GM10248 (cell line): ENCODE data around the gene ZNF74.

Source experiments
- CTCF ChIA-PET: fragments of 300-600 bp; sonication (Branson Sonifier 250); formaldehyde crosslinking; extraction: SDS; loops from one replicate; lab custom pipeline; 2021; ENCODE audit warnings: antibody characterized with exemption; lab: Yijun Ruan, JAX
- POLR2A ChIA-PET: fragments of 350-650 bp; sonication (Branson Sonifier 250); formaldehyde crosslinking; extraction: SDS; loops from one replicate; lab custom pipeline; 2020; ENCODE audit warnings: antibody characterized with exemption; lab: Yijun Ruan, JAX
- DNase-seq: peaks from one replicate; pipeline ENCODE4 v3.0.0; 2012; ENCODE audit errors: extremely low spot score
- TF ChIP-seq, protein P1 (sequence below): IDR thresholded peaks from 2 replicates; pipeline ENCODE4 v1.5.1; 2012; ENCODE audit warnings: mild to moderate bottlenecking, low read depth; ENCODE audit errors: extremely low read depth, missing control alignments, control extremely low read depth

ZNF74 gene

DNA sequence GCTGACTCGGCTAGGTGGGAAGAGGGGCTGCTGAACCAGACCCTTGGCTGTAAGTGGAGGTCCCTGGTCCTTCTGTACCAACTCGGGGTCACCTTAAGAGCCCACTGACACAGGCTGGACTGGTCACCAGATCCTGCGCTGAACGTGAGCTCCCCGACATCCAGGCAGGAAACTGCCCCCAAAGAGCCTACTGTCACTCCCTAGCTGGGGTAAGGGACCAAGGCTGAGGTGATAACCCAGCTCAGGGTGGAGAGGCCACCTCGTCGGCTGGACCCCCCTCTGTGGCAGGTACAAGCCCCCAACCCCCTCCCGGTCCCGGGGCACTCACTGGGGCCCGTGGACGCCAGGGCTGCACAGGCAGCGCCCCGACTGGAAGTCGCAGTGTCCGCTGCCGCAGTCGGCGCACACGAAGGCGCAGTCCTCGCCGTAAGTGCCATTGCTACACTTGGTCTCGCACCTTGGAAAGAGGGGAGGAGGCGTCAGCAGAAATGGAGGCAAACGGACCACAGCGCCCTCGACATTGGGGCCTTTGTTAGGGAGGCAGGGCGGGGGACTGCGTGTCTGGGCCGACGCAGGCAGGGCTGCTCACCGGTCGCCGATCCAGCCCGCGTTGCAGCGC, 36.3 kb downstream of the ZNF74 start:
- CTCF ChIA-PET = interaction anchor here (4.0 to 5.0 kb wide), 2 partner anchors 12 to 26 kb away, joined by 21 to 25 read pairs; no protein-coding TSS in a partner anchor
- POLR2A ChIA-PET = no interaction called here
- no peak for DNase-seq
- TF ChIP-seq, protein P1, sequence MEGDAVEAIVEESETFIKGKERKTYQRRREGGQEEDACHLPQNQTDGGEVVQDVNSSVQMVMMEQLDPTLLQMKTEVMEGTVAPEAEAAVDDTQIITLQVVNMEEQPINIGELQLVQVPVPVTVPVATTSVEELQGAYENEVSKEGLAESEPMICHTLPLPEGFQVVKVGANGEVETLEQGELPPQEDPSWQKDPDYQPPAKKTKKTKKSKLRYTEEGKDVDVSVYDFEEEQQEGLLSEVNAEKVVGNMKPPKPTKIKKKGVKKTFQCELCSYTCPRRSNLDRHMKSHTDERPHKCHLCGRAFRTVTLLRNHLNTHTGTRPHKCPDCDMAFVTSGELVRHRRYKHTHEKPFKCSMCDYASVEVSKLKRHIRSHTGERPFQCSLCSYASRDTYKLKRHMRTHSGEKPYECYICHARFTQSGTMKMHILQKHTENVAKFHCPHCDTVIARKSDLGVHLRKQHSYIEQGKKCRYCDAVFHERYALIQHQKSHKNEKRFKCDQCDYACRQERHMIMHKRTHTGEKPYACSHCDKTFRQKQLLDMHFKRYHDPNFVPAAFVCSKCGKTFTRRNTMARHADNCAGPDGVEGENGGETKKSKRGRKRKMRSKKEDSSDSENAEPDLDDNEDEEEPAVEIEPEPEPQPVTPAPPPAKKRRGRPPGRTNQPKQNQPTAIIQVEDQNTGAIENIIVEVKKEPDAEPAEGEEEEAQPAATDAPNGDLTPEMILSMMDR = no peak

DNA sequence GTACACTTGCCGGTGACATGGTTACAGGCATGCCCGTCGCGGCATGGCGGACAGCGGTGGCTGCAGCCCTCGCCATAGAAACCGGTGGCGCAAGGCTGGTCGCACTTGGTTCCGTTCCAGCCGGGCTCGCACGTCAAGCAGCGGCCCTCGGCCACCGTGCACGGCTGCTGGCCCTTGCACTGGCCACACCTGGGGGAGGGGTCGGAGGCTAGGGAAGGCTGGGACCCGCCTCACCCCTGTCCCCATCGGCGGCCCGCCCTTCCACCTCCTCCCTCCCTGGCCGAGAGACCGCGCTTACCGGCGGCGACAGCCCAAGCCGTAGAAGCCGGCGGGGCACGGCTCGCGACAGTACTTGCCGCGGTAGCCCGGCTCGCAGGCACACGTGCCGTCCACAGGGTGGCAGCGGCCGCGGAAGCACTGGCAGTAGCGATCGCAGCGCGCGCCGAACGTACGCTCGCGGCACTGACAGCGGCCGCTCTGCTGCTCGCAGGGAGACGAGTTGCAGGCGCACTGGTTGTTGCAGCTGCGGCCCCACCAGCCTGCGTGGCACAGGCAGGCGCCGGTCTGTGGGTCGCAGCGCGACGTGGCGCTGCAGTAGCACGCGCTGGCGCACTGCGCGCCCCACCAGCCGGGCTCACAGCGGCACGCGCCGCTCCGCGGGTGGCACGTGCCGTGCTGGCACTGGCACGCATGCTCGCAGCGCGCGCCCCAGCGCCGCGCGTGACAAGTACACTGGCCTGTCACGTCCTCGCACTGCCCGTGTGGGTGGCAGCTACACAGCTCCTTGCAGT, 37.0 kb downstream of the ZNF74 start:
- CTCF ChIA-PET = interaction anchor here (4.0 to 5.0 kb wide), 2 partner anchors 13 to 25 kb away, joined by 21 to 25 read pairs; no protein-coding TSS in a partner anchor
- TF ChIP-seq, protein P1 = no peak
- DNase-seq = no peak
- POLR2A ChIA-PET = no interaction called here

DNA sequence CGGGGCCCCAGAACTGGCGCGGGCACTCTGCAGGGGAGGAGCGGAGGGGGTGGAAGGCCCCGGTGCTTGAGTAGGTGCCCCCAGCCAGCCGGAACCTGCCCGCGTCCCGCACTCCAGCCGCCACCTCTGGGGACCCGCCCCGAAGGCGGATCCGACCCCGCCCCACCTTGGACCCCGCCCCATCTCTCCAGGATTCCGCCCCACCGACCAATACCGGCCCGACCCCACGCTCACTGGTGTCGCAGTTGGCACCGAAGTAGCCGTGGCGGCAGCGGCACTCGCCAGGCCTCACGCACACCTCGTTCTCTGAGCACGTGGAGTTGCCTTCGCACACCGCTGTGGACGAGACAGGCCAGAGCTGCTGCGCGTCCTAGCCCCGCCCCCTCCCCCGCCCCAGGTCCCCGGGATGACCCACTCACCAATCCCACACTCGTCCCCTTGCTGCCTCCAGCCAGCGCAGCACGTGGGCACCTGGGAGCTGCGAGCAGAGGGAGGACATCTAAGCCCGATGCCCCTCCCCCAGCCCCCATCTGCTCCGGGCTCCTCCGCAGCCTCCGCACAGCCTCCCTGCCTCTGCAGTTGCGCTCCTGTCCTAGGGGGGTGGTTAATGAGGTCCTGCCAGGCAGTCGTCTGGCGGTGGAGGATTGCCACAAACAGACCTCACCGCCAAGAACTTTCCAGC, 37.7 kb downstream of the ZNF74 start:
- CTCF ChIA-PET = no interaction called here
- TF ChIP-seq, protein P1 = no peak
- DNase-seq = no peak
- POLR2A ChIA-PET = no interaction called here

DNA sequence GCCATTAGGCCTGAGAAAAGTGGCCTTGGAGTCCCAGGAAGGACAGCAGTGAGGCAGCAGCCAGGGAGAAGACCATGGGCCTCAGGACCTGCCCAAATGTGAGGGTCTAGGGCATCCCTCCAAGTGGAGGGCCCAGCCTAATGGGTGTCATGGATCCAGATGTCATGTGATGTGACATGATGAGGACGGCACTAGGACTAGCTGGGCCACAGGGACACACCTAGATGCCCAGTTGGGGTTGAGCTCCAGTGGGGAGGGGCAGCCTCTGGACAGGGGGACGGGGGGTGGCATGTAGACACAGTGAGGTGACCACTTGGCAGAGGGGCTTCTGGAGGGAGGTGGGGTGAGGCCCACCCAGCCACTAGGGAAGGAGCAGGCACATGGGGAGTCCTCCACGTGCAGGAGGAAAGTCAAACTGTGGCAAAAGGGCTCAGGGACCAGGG, 38.3 kb downstream of the ZNF74 start:
- TF ChIP-seq, protein P1 = no peak
- no peak for DNase-seq
- ChIA-PET POLR2A (no interaction called here), CTCF (no interaction called here)

DNA sequence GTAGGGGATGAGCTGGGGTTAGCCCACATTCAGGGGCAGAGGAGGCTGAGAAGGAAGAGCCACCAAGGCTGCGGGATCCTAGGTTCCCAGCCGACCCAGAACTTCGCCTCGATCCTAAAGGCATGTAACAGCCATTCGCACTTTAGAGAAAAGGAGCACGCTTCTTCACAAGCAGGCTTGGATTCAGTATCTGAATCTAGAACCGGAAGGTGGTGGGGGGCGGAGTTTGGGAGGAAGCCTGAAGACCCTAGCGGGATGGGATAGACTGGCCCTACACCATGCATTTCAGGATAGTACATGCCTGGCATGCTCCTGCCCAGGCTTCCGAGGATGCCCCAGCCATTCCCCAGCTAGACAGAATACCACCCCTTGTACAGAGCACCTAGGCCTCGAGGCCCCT, 39.2 kb downstream of the ZNF74 start:
- CTCF ChIA-PET = interaction anchor here (0.9 to 2.8 kb wide), 3 partner anchors 15 to 26 kb away, joined by 3 to 15 read pairs (median 14); no protein-coding TSS in a partner anchor

More for the DNA sequence above, 39.2 kb downstream of the ZNF74 start:
- DNase-seq = no peak
- POLR2A ChIA-PET = no interaction called here
- TF ChIP-seq, protein P1 = no peak
